GM12892 (cell line): ENCODE data around the gene WDR13.

ENCODE experiments used
- POLR2AphosphoS5 ChIP-seq: IDR thresholded peaks from 2 replicates; pipeline ENCODE4 v1.6.1; 2011; ENCODE audit warnings: low read depth, low read length, control low read depth
- TAF1 ChIP-seq: IDR thresholded peaks from 2 replicates; pipeline ENCODE4 v1.6.1; 2011; ENCODE audit warnings: low read depth, mild to moderate bottlenecking, control low read depth, low read length, borderline replicate concordance

- TF ChIP-seq TAF1 (no peak), POLR2AphosphoS5 (no peak)
Measured at GRCh38 chrX:48558271-48558670, 39.0 kb upstream of the WDR13 start.
